GM19324 (cell line): ENCODE results near the gene TBX6.

Experiments
- ATAC-seq: cut with Tn5 transposase; IDR thresholded peaks from one replicate; pipeline ENCODE4 v1.9.1; 2021; ENCODE audit warnings: mild to moderate bottlenecking, moderate library complexity; ENCODE audit not compliant: unreplicated experiment, low FRiP score

TBX6 gene

GRCh38 chr16:30113711-30114333 lies 22.1 kb upstream of the TBX6 start:
- ATAC-seq: no peak

- no peak for ATAC-seq
Measured at GRCh38 chr16:30113031-30113710, 21.4 kb upstream of the TBX6 start, which contains the start of gene GDPD3. GDPD3 (minus strand) TSS chr16:30113537; CDS start chr16:30113478, 59 bp downstream.

GRCh38 chr16:30112197-30113030 lies 20.7 kb upstream of the TBX6 start:
- no peak for ATAC-seq

- ATAC-seq: no peak
Measured at GRCh38 chr16:30110661-30111060, 18.9 kb upstream of the TBX6 start.

- no peak for ATAC-seq
Measured at GRCh38 chr16:30108059-30108850, 16.5 kb upstream of the TBX6 start.

- ATAC-seq: no peak
Measured at GRCh38 chr16:30104492-30104891, 12.8 kb upstream of the TBX6 start.

GRCh38 chr16:30104090-30104489 lies 12.4 kb upstream of the TBX6 start:
- ATAC-seq: no peak

GRCh38 chr16:30096862-30097563 lies 5.3 kb upstream of the TBX6 start:
- ATAC-seq: no peak

- peak; percentile 69 for ATAC-seq
Measured at GRCh38 chr16:30096105-30096861, 4.6 kb upstream of the TBX6 start, which contains the start of gene YPEL3. YPEL3 (minus strand) TSS chr16:30096213; CDS start chr16:30095482, 731 bp downstream.

GRCh38 chr16:30095166-30096078 lies 3.7 kb upstream of the TBX6 start:
- no peak for ATAC-seq

GRCh38 chr16:30094541-30095165 lies 2.9 kb upstream of the TBX6 start:
- no peak for ATAC-seq

GRCh38 chr16:30092373-30093010 lies 768 bp upstream of the TBX6 start:
- ATAC-seq: peak; percentile 37

- ATAC-seq: no peak
Measured at GRCh38 chr16:30090610-30091331, 953 bp downstream of the TBX6 start.

GRCh38 chr16:30088832-30089624 lies 2.7 kb downstream of the TBX6 start:
- no peak for ATAC-seq

GRCh38 chr16:30088237-30088831 lies 3.4 kb downstream of the TBX6 start:
- ATAC-seq: no peak
